Tibial artery (tissue), 4 donors: ENCODE data around the gene ZNF212.
"Not testable (repeated sequence)": the region's sequence is repeated elsewhere in the genome, so short reads cannot be mapped to it uniquely, and the experiment has no call there.

Experiments used
- DNase-seq, 2 donors: peaks; one replicate each; pipeline ENCODE4 v3.0.0-alpha.2; 2019
- H3K27ac ChIP-seq, 2 donors: fragments of 200-600 bp; sonication (generic) in 1 of 2; 1 replicate in 1 of 2; 2 replicates in 1 of 2; pipeline ENCODE4 v1.5.1; 2018 to 2019; ENCODE audit warnings: mild to moderate bottlenecking in 1 of 2
- H3K27me3 ChIP-seq, 2 donors: fragments of 200-600 bp; sonication (generic) in 1 of 2; one replicate each; pipeline versions ENCODE4 v1.5.1 to v1.6.0; 2016 to 2019
- H3K36me3 ChIP-seq, 3 donors: fragments of 200-600 bp; sonication (generic) in 2 of 3; one replicate each; pipeline ENCODE4 v1.5.1; 2016 to 2019; ENCODE audit warnings: mild to moderate bottlenecking in 2 of 3
- H3K4me1 ChIP-seq, 4 donors: fragments of 200-600 bp; sonication (generic) in 2 of 4; 1 replicate in 3 of 4; 2 replicates in 1 of 4; pipeline ENCODE4 v1.5.1; 2016 to 2019
- H3K4me3 ChIP-seq, 2 donors: fragments of 200-600 bp; sonication (generic) in 1 of 2; 1 replicate in 1 of 2; 2 replicates in 1 of 2; pipeline ENCODE4 v1.5.1; 2018 to 2019; ENCODE audit warnings: mild to moderate bottlenecking in 2 of 2
- H3K9me3 ChIP-seq, 3 donors: fragments of 200-600 bp; sonication (generic) in 1 of 3; one replicate each; pipeline ENCODE4 v1.5.1; 2016 to 2019
- CTCF ChIP-seq, 2 experiments: fragments of 200-600 bp in 1 of 2; fragments of 450-650 bp in 1 of 2; IDR thresholded peaks; one replicate each; pipeline ENCODE4 v1.5.1; 2017 to 2019; ENCODE audit warnings: antibody characterized with exemption in 2 of 2, mild to moderate bottlenecking in 1 of 2, moderate library complexity in 1 of 2
- intact Hi-C: fragments of 100-400 bp; cut with DNase I; formaldehyde crosslinking; loops from one replicate; pipeline ENCODE4 v1.15.0; 2023; ENCODE audit warnings: low total_unique reads

Gene ZNF212

GRCh38 chr7:149223761-149224160 is 15.7 kb upstream of the ZNF212 start:
- intact Hi-C loops = no loop called here
- no peak for TF ChIP-seq CTCF (IDR thresholded peaks at IDR 0.05)
- peaks cover 29 to 81% (median 67%) of the 10 kb centered on the region in 3 donors for H3K36me3 ChIP-seq
- no peaks in the 10 kb centered on the region for H3K9me3 ChIP-seq
- H3K4me1 ChIP-seq = no peaks in the 10 kb centered on the region
- no peak overlapping the region for H3K27ac ChIP-seq
- DNase-seq = no peak
- no peaks in the 10 kb centered on the region for H3K27me3 ChIP-seq
- no peak overlapping the region for H3K4me3 ChIP-seq

GRCh38 chr7:149224352-149224751 is 15.1 kb upstream of the ZNF212 start:
- no peak for TF ChIP-seq CTCF (IDR thresholded peaks at IDR 0.05)
- intact Hi-C loops = no loop called here
- peaks cover 24 to 75% (median 61%) of the 10 kb centered on the region in 3 donors for H3K36me3 ChIP-seq
- H3K27ac ChIP-seq = no peak overlapping the region
- no peak for DNase-seq
- no peaks in the 10 kb centered on the region for H3K9me3 ChIP-seq
- H3K4me1 ChIP-seq = no peaks in the 10 kb centered on the region
- H3K27me3 ChIP-seq = no peaks in the 10 kb centered on the region
- no peak overlapping the region for H3K4me3 ChIP-seq

- no peak for DNase-seq
- Histone ChIP-seq H3K27me3 (no peaks in the 10 kb centered on the region), H3K4me1 (no peaks in the 10 kb centered on the region), H3K36me3 (peaks cover 19 to 68% (median 54%) of the 10 kb centered on the region in 3 donors), H3K27ac (no peak overlapping the region), H3K9me3 (no peaks in the 10 kb centered on the region), H3K4me3 (no peak overlapping the region)
- TF ChIP-seq CTCF (IDR thresholded peaks at IDR 0.05) = no peak
- intact Hi-C loops = no loop called here
Observed at GRCh38 chr7:149225106-149225505, 14.3 kb upstream of the ZNF212 start.

GRCh38 chr7:149225656-149226055 is 13.8 kb upstream of the ZNF212 start:
- intact Hi-C loops = no loop called here
- H3K4me3 ChIP-seq = no peak overlapping the region
- no peak for DNase-seq
- H3K4me1 ChIP-seq = no peaks in the 10 kb centered on the region
- peaks cover 18 to 62% (median 48%) of the 10 kb centered on the region in 3 donors for H3K36me3 ChIP-seq
- no peak for TF ChIP-seq CTCF (IDR thresholded peaks at IDR 0.05)
- H3K9me3 ChIP-seq = no peaks in the 10 kb centered on the region
- no peak overlapping the region for H3K27ac ChIP-seq
- no peaks in the 10 kb centered on the region for H3K27me3 ChIP-seq

GRCh38 chr7:149226366-149226765 is 13.1 kb upstream of the ZNF212 start:
- H3K4me1 ChIP-seq, DNase-seq, intact Hi-C loops, H3K27ac ChIP-seq, H3K4me3 ChIP-seq, H3K27me3 ChIP-seq, H3K9me3 ChIP-seq: not testable (repeated sequence)
- peaks cover 12 to 55% (median 41%) of the 10 kb centered on the region in 3 donors for H3K36me3 ChIP-seq

- Histone ChIP-seq H3K4me1 (no peaks in the 10 kb centered on the region), H3K4me3 (no peak overlapping the region), H3K27ac (no peak overlapping the region), H3K27me3 (no peaks in the 10 kb centered on the region), H3K9me3 (no peaks in the 10 kb centered on the region), H3K36me3 (peaks cover 9 to 49% (median 35%) of the 10 kb centered on the region in 3 donors)
- no peak for DNase-seq
- TF ChIP-seq CTCF (IDR thresholded peaks at IDR 0.05) = no peak
- intact Hi-C loops = no loop called here
Observed at GRCh38 chr7:149226840-149227494, 12.5 kb upstream of the ZNF212 start.
